Astrocyte of the cerebellum (primary cell): ENCODE results near the gene ATP6AP2.

Source experiments
- DNase-seq: peaks from one replicate; pipeline ENCODE4 v3.0.0-alpha.2; 2011; ENCODE audit warnings: low read depth
- H3K4me3 ChIP-seq: 2 replicates; pipeline ENCODE4 v1.5.1; 2011; ENCODE audit warnings: mild to moderate bottlenecking, low read depth, low read length, moderate library complexity
- in situ Hi-C: cut with HindIII; loops from 2 replicates; pipeline ENCODE4 v1.10.0; 2017; ENCODE audit warnings: low sequenced_read_pairs
- TF ChIP-seq, protein P1 (sequence below): IDR thresholded peaks from 2 replicates; pipeline ENCODE4 v1.5.1; 2012; ENCODE audit warnings: low read length, low read depth, moderate library complexity, mild to moderate bottlenecking; ENCODE audit errors: missing control alignments

ATP6AP2 gene, protein sequence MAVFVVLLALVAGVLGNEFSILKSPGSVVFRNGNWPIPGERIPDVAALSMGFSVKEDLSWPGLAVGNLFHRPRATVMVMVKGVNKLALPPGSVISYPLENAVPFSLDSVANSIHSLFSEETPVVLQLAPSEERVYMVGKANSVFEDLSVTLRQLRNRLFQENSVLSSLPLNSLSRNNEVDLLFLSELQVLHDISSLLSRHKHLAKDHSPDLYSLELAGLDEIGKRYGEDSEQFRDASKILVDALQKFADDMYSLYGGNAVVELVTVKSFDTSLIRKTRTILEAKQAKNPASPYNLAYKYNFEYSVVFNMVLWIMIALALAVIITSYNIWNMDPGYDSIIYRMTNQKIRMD

DNA sequence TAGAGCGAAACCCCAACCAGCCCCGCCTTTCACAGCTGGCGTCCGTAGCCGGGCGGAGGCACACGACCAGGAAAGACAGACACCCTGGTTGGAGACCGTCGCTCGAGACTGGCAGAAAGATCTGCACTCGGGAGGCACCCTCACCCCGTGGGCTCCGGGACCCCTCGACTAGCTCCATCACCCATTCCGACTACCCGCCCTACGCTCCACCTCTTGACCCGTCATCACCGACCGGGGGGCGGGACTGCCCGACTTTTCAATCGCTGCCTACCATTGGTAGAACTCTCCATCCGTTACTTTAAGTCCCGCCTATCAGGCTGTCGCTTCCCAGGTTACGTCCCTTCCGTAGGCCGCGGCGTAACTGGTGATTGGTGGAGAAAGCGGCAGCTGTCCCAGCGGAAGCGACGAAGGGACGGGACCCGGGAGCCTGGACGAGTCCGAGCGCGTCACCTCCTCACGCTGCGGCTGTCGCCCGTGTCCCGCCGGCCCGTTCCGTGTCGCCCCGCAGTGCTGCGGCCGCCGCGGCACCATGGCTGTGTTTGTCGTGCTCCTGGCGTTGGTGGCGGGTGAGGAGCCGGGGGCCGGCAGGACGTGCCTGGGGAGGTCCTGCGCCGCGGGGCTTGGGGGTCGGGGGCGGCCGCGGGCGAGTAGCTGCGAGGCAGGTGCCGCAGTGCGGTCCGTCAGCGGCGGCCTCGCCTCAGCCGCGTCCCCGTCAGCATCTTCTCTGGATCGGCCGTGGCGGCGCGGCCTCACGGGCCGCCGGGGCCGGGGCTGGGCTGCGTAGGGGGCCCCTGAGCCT is at the start of gene ATP6AP2:
Gene ATP6AP2 (plus strand): TSS at position 434 of the 799 bp plus-strand sequence. CDS start 96 bp downstream, at position 530.
- in situ Hi-C loops, result no loop called here
- peak; percentile 79 for DNase-seq
- peak within 1 kb of the TSS; percentile 69 for H3K4me3 ChIP-seq
- TF ChIP-seq, protein P1, sequence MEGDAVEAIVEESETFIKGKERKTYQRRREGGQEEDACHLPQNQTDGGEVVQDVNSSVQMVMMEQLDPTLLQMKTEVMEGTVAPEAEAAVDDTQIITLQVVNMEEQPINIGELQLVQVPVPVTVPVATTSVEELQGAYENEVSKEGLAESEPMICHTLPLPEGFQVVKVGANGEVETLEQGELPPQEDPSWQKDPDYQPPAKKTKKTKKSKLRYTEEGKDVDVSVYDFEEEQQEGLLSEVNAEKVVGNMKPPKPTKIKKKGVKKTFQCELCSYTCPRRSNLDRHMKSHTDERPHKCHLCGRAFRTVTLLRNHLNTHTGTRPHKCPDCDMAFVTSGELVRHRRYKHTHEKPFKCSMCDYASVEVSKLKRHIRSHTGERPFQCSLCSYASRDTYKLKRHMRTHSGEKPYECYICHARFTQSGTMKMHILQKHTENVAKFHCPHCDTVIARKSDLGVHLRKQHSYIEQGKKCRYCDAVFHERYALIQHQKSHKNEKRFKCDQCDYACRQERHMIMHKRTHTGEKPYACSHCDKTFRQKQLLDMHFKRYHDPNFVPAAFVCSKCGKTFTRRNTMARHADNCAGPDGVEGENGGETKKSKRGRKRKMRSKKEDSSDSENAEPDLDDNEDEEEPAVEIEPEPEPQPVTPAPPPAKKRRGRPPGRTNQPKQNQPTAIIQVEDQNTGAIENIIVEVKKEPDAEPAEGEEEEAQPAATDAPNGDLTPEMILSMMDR, result no peak

DNA sequence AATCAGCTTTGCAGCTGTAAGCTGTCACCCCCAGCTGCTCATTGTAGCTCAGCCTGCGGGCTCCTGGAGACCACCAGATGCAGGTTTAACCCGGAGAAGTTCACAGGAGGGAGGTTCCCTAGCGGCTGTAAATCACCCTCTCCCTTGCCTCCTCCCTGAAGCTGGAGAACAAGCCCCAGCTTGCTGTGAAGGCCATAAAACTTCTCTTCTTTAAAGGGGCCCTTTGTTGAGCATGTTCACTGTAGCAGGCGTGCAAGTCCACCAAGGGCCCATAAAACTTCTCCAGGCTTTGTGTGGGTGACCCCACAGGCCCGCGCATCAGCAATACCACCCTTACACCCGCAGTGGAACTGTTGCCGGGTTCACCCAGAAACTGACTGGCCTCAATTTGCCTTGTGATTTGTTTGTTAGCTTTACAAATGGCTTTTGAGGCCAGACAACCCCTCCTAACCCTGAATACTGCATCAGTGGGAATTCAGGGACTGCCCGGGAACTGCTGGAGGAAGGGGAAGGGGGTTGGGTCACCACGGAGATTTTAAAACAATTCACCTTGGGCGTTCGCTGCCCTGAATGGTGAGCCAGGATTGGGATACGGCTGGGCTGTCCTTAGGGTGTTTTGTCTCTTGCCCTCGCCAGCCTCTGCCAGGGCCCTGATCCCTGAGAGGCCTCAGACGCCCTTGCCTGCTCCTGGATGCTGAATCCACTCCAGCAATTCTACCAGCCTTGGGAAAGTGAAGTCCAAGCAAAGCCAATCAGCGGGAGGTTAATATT is 49.5 kb upstream of the ATP6AP2 start:
- H3K4me3 ChIP-seq, result no peak overlapping the region
- TF ChIP-seq, protein P1, result no peak
- DNase-seq, result no peak
- in situ Hi-C loops, result no loop called here

DNA sequence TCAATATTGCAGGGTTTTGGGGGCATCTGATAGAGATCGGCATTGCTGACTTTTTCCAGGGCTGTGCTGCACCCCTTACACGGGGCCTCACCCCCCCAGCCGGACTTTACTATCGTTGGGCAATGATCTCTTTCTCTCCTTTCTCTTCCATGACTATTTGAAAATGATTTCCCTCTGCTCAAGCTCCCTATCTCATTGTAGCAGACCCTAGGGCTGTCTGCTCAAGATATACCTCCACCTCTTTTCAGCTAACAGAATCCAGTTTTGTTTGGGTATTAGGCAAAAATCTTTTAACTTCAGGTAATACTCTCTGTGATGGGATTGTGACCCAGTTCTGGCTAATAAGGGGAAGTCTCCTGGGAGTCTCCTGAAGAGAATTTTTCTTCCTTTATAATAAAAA is 43.5 kb upstream of the ATP6AP2 start:
- TF ChIP-seq, protein P1, result no peak
- no peak overlapping the region for H3K4me3 ChIP-seq
- DNase-seq, result no peak
- in situ Hi-C loops, result no loop called here

DNA sequence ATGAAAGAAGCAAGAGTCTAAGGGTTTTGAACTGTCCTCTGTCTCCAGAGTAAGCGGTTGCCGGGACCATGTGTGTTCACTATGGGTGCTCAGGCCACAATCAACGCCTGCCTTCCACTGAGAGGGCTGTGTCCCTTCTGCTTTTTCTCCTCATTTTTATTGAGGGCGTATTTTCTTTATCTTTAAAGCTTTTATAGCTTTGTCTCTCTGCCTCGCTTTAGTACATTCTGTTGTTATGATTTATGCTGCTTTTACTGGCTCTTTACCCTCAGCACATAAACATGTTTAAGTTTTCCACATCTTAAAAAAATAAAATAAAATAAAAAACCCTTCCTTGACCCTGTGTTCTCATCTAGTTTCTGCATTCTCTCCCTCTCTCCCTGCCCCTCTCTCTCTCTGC is 42.4 kb upstream of the ATP6AP2 start:
- TF ChIP-seq, protein P1, result no peak
- no peak overlapping the region for H3K4me3 ChIP-seq
- in situ Hi-C loops, result no loop called here
- no peak for DNase-seq

DNA sequence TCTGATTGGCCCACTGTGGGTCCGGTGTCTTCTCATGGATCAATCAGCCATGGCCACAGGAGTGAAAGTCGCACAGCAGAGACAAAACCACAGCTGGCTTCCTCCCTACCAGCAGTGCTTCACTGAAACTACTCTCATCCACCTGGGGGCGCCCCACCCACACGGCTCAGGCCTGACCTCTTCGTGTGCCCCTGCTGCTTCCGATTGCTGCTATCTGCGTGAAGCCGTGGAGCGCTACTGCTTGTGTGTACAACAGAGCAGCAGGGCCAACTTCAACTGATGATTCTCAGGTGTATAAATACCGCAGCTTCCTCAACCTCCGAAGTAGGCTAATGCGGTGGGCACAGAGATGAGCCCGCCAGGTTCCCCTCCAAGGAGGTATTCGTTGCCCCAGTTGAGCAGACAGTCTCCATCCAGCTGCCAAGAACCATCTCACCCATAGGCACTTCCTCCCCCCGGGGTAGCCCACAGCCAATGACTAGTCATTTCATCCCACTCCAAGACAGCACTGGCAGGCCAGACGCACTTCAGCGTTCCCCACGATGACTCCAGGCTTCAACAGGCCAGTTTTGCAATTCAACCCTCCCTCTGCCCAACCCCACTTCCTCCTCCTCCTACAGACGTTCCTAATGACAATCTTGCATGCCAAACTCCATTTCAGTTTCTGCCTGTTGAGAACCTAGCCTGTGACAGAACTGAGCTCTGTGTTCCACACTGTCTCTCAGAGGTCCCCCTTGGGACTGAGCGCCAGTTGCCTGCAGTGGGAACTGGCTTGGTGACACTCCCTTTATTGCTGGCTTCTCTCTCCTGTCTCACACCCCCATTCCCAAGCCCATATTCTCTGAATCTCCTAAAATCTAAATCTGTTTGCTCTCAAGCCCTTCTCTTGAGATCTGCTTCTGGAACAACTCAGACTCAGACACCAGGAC is 41.3 kb upstream of the ATP6AP2 start:
- H3K4me3 ChIP-seq, result no peak overlapping the region
- DNase-seq, result no peak

More for the DNA sequence above, 41.3 kb upstream of the ATP6AP2 start:
- in situ Hi-C loops, result no loop called here
- TF ChIP-seq, protein P1, result no peak
